DND-41 (cell line): ENCODE measurements around the gene ITPR1.

Source experiments
- ATAC-seq: fragments of 200-7000 bp; cut with Tn5 transposase; 3 replicates; pipeline ENCODE4 v1.9.1; 2021; ENCODE audit warnings: low read depth; ENCODE audit not compliant: insufficient read depth
- DNase-seq: peaks from one replicate; pipeline ENCODE4 v3.0.0-alpha.2; 2020
- H2AFZ ChIP-seq: 2 replicates; pipeline ENCODE4 v1.6.0; 2012; ENCODE audit warnings: low read depth, low read length
- H3K27ac ChIP-seq: 2 replicates; pipeline ENCODE4 v1.5.1; 2012; ENCODE audit warnings: low read length, inconsistent platforms
- H3K27me3 ChIP-seq: fragments of 200-600 bp; sonication (generic); 2 replicates; pipeline ENCODE4 v1.6.0; 2012; ENCODE audit warnings: low read length, mild to moderate bottlenecking, inconsistent platforms; ENCODE audit not compliant: insufficient read depth, poor library complexity
- H3K36me3 ChIP-seq: 2 replicates; pipeline ENCODE4 v1.5.1; 2012; ENCODE audit warnings: low read length, inconsistent platforms; ENCODE audit not compliant: insufficient read depth
- H3K4me1 ChIP-seq: 2 replicates; pipeline ENCODE4 v1.5.1; 2012; ENCODE audit warnings: mild to moderate bottlenecking, low read length; ENCODE audit not compliant: insufficient read depth
- H3K4me2 ChIP-seq: 2 replicates; pipeline ENCODE4 v1.6.0; 2012; ENCODE audit warnings: mild to moderate bottlenecking, moderate library complexity, low read length, inconsistent platforms; ENCODE audit not compliant: insufficient read depth
- H3K4me3 ChIP-seq, 2 experiments: fragments of 200-600 bp in 1 of 2; shearing (Covaris generic) in 1 of 2; 2 replicates each; pipeline ENCODE4 v1.5.1; 2012 to 2016; ENCODE audit warnings: inconsistent platforms in 2 of 2, low read length in 2 of 2, mild to moderate bottlenecking in 2 of 2, low read depth in 1 of 2, moderate library complexity in 1 of 2
- H3K79me2 ChIP-seq: 2 replicates; pipeline ENCODE4 v1.6.0; 2012; ENCODE audit warnings: low read length, inconsistent platforms; ENCODE audit not compliant: insufficient read depth
- H3K9ac ChIP-seq: 2 replicates; pipeline ENCODE4 v1.6.0; 2012; ENCODE audit warnings: low read depth, mild to moderate bottlenecking, inconsistent platforms, low read length, moderate library complexity
- H3K9me3 ChIP-seq: 2 replicates; pipeline ENCODE4 v1.5.1; 2012; ENCODE audit warnings: low read length, moderate library complexity, mild to moderate bottlenecking, inconsistent platforms; ENCODE audit not compliant: insufficient read depth, severe bottlenecking
- H4K20me1 ChIP-seq: 2 replicates; pipeline ENCODE4 v1.6.0; 2012; ENCODE audit warnings: low read length; ENCODE audit not compliant: insufficient read depth
- CTCF ChIP-seq: IDR thresholded peaks from 2 replicates; pipeline ENCODE4 v1.5.1; 2012; ENCODE audit warnings: borderline replicate concordance, low read length, moderate library complexity, mild to moderate bottlenecking; ENCODE audit not compliant: poor library complexity, severe bottlenecking; ENCODE audit errors: extremely low read depth
- EZH2 ChIP-seq: IDR thresholded peaks from 3 replicates; pipeline ENCODE4 v1.6.1; 2012; ENCODE audit warnings: borderline replicate concordance, low read depth, mild to moderate bottlenecking, moderate library complexity, low read length, inconsistent platforms; ENCODE audit not compliant: severe bottlenecking

Gene ITPR1

GRCh38 chr3:4511491-4512262 lies 18.5 kb downstream of the ITPR1 start:
- Histone ChIP-seq H3K79me2 (no peaks in the 10 kb centered on the region), H3K4me1 (peaks cover 10% of the 10 kb centered on the region), H2AFZ (no peak overlapping the region), H3K27ac (no peak overlapping the region), H3K36me3 (no peaks in the 10 kb centered on the region), H3K4me3 (no peak overlapping the region), H3K27me3 (no peaks in the 10 kb centered on the region), H3K9ac (no peak overlapping the region), H3K4me2 (no peak overlapping the region), H4K20me1 (no peaks in the 10 kb centered on the region), H3K9me3 (no peaks in the 10 kb centered on the region)
- ATAC-seq (no peak), DNase-seq (no peak)
- TF ChIP-seq CTCF = no peak
- no peak for TF ChIP-seq EZH2

GRCh38 chr3:4512895-4513616 lies 19.9 kb downstream of the ITPR1 start:
- Histone ChIP-seq H2AFZ (no peak overlapping the region), H3K4me1 (peaks cover 10% of the 10 kb centered on the region), H3K36me3 (no peaks in the 10 kb centered on the region), H3K27me3 (no peaks in the 10 kb centered on the region), H4K20me1 (no peaks in the 10 kb centered on the region), H3K9me3 (no peaks in the 10 kb centered on the region), H3K9ac (no peak overlapping the region), H3K4me2 (no peak overlapping the region), H3K79me2 (no peaks in the 10 kb centered on the region), H3K4me3 (no peak overlapping the region), H3K27ac (no peak overlapping the region)
- ATAC-seq = peak; percentile 91
- DNase-seq = peak; percentile 66
- TF ChIP-seq CTCF (no peak), EZH2 (no peak)

- Histone ChIP-seq H3K9me3 (no peaks in the 10 kb centered on the region), H4K20me1 (no peaks in the 10 kb centered on the region), H3K27me3 (no peaks in the 10 kb centered on the region), H3K36me3 (no peaks in the 10 kb centered on the region), H3K27ac (no peak overlapping the region), H3K4me2 (no peak overlapping the region), H3K4me1 (peaks cover 14% of the 10 kb centered on the region), H3K4me3 (no peak overlapping the region), H3K9ac (no peak overlapping the region), H2AFZ (no peak overlapping the region), H3K79me2 (no peaks in the 10 kb centered on the region)
- TF ChIP-seq EZH2 (no peak), CTCF (no peak)
- DNase-seq (no peak), ATAC-seq (no peak)
Measured at GRCh38 chr3:4514321-4514720, 21.2 kb downstream of the ITPR1 start.
